H1 (cell line): ENCODE data around the gene COL19A1. TPM values are rescaled to one million over a fixed set of nuclear protein-coding genes. Genes with fewer than 3 reads are reported as not detected.

ENCODE experiments used
- CTCF ChIA-PET: fragments of 300-600 bp; sonication (Branson Sonifier 250); formaldehyde crosslinking; loops from one replicate; lab custom pipeline; 2021; ENCODE audit not compliant: partially characterized antibody; lab: Charles Lee
- POLR2A ChIA-PET: fragments of 300-600 bp; sonication (Branson Sonifier 250); formaldehyde crosslinking; loops from one replicate; lab custom pipeline; 2021; ENCODE audit warnings: inconsistent platforms; ENCODE audit not compliant: partially characterized antibody; lab: Charles Lee
- DNase-seq, 2 experiments: peaks; one replicate each; pipeline versions ENCODE4 v3.0.0 to v3.0.0-alpha.2; 2010 to 2022; ENCODE audit warnings: low spot score in 2 of 2, low read depth in 1 of 2, mixed read lengths in 1 of 2
- FAIRE-seq: peaks from 2 replicates; lab custom pipeline; 2011; peaks lifted over from hg19 to GRCh38; lab: Jason Lieb, UNC
- H2AFZ ChIP-seq: 2 replicates; pipeline ENCODE4 v1.8.1; 2012; ENCODE audit warnings: low read length, inconsistent platforms
- H2AK5ac ChIP-seq: 2 replicates; pipeline ENCODE4 v1.6.1; 2013; ENCODE audit warnings: low read depth, low read length
- H2BK120ac ChIP-seq: replicated peaks from 2 replicates; pipeline ENCODE3; 2013; ENCODE audit warnings: low read depth, low read length, inconsistent platforms
- H2BK12ac ChIP-seq: 2 replicates; pipeline ENCODE4 v1.6.1; 2013; ENCODE audit warnings: low read depth, low read length
- H2BK15ac ChIP-seq: 2 replicates; pipeline ENCODE4 v1.6.1; 2013; ENCODE audit warnings: low read length
- H2BK20ac ChIP-seq: 2 replicates; pipeline ENCODE4 v1.6.1; 2013; ENCODE audit warnings: low read length
- H2BK5ac ChIP-seq: 2 replicates; pipeline ENCODE4 v1.6.1; 2013; ENCODE audit warnings: low read depth, low read length
- H3K14ac ChIP-seq: 2 replicates; pipeline ENCODE4 v1.6.1; 2013; ENCODE audit warnings: inconsistent platforms; ENCODE audit not compliant: insufficient read length
- H3K18ac ChIP-seq: 2 replicates; pipeline ENCODE4 v1.6.1; 2013; ENCODE audit warnings: low read length; ENCODE audit errors: extremely low read depth
- H3K23ac ChIP-seq: 2 replicates; pipeline ENCODE4 v1.6.1; 2013; ENCODE audit warnings: inconsistent platforms; ENCODE audit not compliant: insufficient read length
- H3K23me2 ChIP-seq: 2 replicates; pipeline ENCODE4 v1.6.1; 2013; ENCODE audit warnings: low read depth, low read length
- H3K27ac ChIP-seq: 2 replicates; pipeline ENCODE4 v1.6.1; 2011; ENCODE audit warnings: low read depth, low read length, inconsistent platforms
- H3K27me3 ChIP-seq, 4 experiments: replicated peaks in 1 of 4; 1 replicate in 1 of 4; 2 replicates in 3 of 4; pipeline versions ENCODE4 v1.6.1 to v1.8.1; 2011 to 2013; ENCODE audit warnings: low read length in 3 of 4, mild to moderate bottlenecking in 3 of 4, inconsistent platforms in 2 of 4, mixed read lengths in 2 of 4, moderate library complexity in 1 of 4; ENCODE audit not compliant: control insufficient read depth in 3 of 4, insufficient read depth in 3 of 4; ENCODE audit errors: extremely low read depth in 1 of 4
- H3K36me3 ChIP-seq, 4 experiments: 2 replicates each; pipeline versions ENCODE4 v1.6.1 to v1.8.1; 2011 to 2013; ENCODE audit warnings: mild to moderate bottlenecking in 4 of 4, low read length in 3 of 4, moderate library complexity in 2 of 4, control low read depth in 1 of 4, inconsistent platforms in 1 of 4; ENCODE audit not compliant: insufficient read depth in 4 of 4, control insufficient read depth in 2 of 4
- H3K4ac ChIP-seq: replicated peaks from 2 replicates; pipeline ENCODE3; 2013; ENCODE audit warnings: low read length, low read depth, mixed read lengths, inconsistent platforms; ENCODE audit not compliant: insufficient read length
- H3K4me1 ChIP-seq, 4 experiments: replicated peaks in 1 of 4; 1 replicate in 1 of 4; 2 replicates in 3 of 4; pipeline versions ENCODE4 v1.6.1 to v1.8.1; 2011 to 2013; ENCODE audit warnings: low read length in 3 of 4, inconsistent platforms in 2 of 4, mixed read lengths in 1 of 4; ENCODE audit not compliant: insufficient read depth in 4 of 4, control insufficient read depth in 3 of 4
- H3K4me2 ChIP-seq, 2 experiments: 2 replicates each; pipeline versions ENCODE4 v1.6.1 to v1.8.1; 2011 to 2013; ENCODE audit warnings: low read depth in 2 of 2, low read length in 2 of 2, control low read depth in 1 of 2, inconsistent platforms in 1 of 2, mild to moderate bottlenecking in 1 of 2; ENCODE audit not compliant: insufficient read depth in 1 of 2
- H3K4me3 ChIP-seq, 4 experiments: fragments of 200-600, 300-600 bp in 1 of 4; sonication (generic), shearing (Covaris generic), sonication (Bioruptor Twin) in 1 of 4; 2 replicates each; pipeline versions ENCODE4 v1.5.1 to v1.8.1; 2011 to 2016; ENCODE audit warnings: low read length in 4 of 4, low read depth in 3 of 4, control low read depth in 2 of 4, inconsistent platforms in 2 of 4, mild to moderate bottlenecking in 2 of 4, mixed read lengths in 1 of 4, moderate library complexity in 1 of 4; ENCODE audit not compliant: insufficient read depth in 2 of 4; ENCODE audit errors: extremely low read depth in 1 of 4
- H3K56ac ChIP-seq: replicated peaks from 2 replicates; pipeline ENCODE3; 2013; ENCODE audit warnings: low read depth, mild to moderate bottlenecking, mixed read lengths, low read length, inconsistent platforms; ENCODE audit not compliant: insufficient read length
- H3K79me1 ChIP-seq: 2 replicates; pipeline ENCODE4 v1.6.1; 2013; ENCODE audit warnings: low read depth, low read length, control low read depth
- H3K79me2 ChIP-seq, 2 experiments: 2 replicates each; pipeline versions ENCODE4 v1.6.1 to v1.8.1; 2012 to 2013; ENCODE audit warnings: low read length in 2 of 2, mild to moderate bottlenecking in 2 of 2, inconsistent platforms in 1 of 2; ENCODE audit not compliant: insufficient read depth in 2 of 2, control insufficient read depth in 1 of 2
- H3K9ac ChIP-seq, 4 experiments: replicated peaks in 1 of 4; 1 replicate in 1 of 4; 2 replicates in 3 of 4; pipeline versions ENCODE4 v1.6.1 to v1.8.1; 2011 to 2013; ENCODE audit warnings: low read depth in 3 of 4, low read length in 3 of 4, control low read depth in 2 of 4, mild to moderate bottlenecking in 2 of 4, moderate library complexity in 2 of 4, inconsistent platforms in 1 of 4; ENCODE audit errors: extremely low read depth in 1 of 4
- H3K9me3 ChIP-seq, 2 experiments: 2 replicates each; pipeline versions ENCODE4 v1.6.1 to v1.8.1; 2012 to 2013; ENCODE audit warnings: mild to moderate bottlenecking in 2 of 2, moderate library complexity in 2 of 2, control low read depth in 1 of 2, inconsistent platforms in 1 of 2, low read depth in 1 of 2, low read length in 1 of 2, mixed read lengths in 1 of 2; ENCODE audit not compliant: insufficient read depth in 2 of 2
- H4K20me1 ChIP-seq, 2 experiments: replicated peaks in 1 of 2; 2 replicates each; pipeline versions ENCODE3 to v1.8.1; 2011 to 2013; ENCODE audit warnings: inconsistent platforms in 2 of 2, low read length in 2 of 2, mild to moderate bottlenecking in 1 of 2; ENCODE audit not compliant: insufficient read depth in 2 of 2, control insufficient read depth in 1 of 2
- H4K5ac ChIP-seq: 2 replicates; pipeline ENCODE4 v1.6.1; 2013; ENCODE audit warnings: low read length, low read depth, mixed read lengths, inconsistent platforms; ENCODE audit not compliant: insufficient read length
- H4K8ac ChIP-seq: 2 replicates; pipeline ENCODE4 v1.8.0; 2013; ENCODE audit warnings: mild to moderate bottlenecking, moderate library complexity, low read length, inconsistent platforms; ENCODE audit not compliant: insufficient read depth; ENCODE audit errors: extremely low read depth
- H4K91ac ChIP-seq: replicated peaks from 2 replicates; pipeline ENCODE3; 2013; ENCODE audit warnings: low read length, mixed read lengths, inconsistent platforms; ENCODE audit not compliant: insufficient read length
- EZH2 ChIP-seq: fragments of 200-600 bp; sonication (generic); IDR thresholded peaks from 2 replicates; pipeline ENCODE4 v1.7.1; 2012; ENCODE audit warnings: low read depth, mild to moderate bottlenecking, moderate library complexity, low read length, inconsistent platforms; ENCODE audit not compliant: severe bottlenecking
- HDAC2 ChIP-seq, 2 experiments: fragments of 300-600 bp in 1 of 2; sonication (generic) in 1 of 2; IDR thresholded peaks; 2 replicates each; pipeline ENCODE4 v1.6.1; 2011 to 2012; ENCODE audit warnings: low read depth in 2 of 2, low read length in 2 of 2, mild to moderate bottlenecking in 2 of 2, moderate library complexity in 2 of 2, borderline replicate concordance in 1 of 2, inconsistent platforms in 1 of 2
- JUN ChIP-seq: IDR thresholded peaks from 2 replicates; pipeline ENCODE4 v1.6.1; 2011; ENCODE audit warnings: low read depth, mild to moderate bottlenecking, improper control_type of control experiment, low read length
- KDM1A ChIP-seq: fragments of 200-600, 300-600 bp; sonication (generic); IDR thresholded peaks from 2 replicates; pipeline ENCODE4 v1.7.1; 2016; ENCODE audit warnings: mild to moderate bottlenecking, low read length, borderline replicate concordance
- SIN3A ChIP-seq, 2 experiments: IDR thresholded peaks in 1 of 2; conservative IDR thresholded peaks in 1 of 2; 2 replicates each; pipeline ENCODE4 v1.6.1; 2011 to 2012; ENCODE audit warnings: low read length in 2 of 2, improper control_type of control experiment in 1 of 2, low read depth in 1 of 2, mild to moderate bottlenecking in 1 of 2
- SIX5 ChIP-seq: IDR thresholded peaks from 2 replicates; pipeline ENCODE4 v1.6.1; 2011; ENCODE audit warnings: mild to moderate bottlenecking, low read depth, low read length
- TAF7 ChIP-seq: optimal IDR thresholded peaks from 2 replicates; pipeline ENCODE3; 2011; ENCODE audit warnings: low read depth, mild to moderate bottlenecking, inconsistent platforms, low read length, moderate library complexity, borderline replicate concordance
- YY1 ChIP-seq: IDR thresholded peaks from 2 replicates; pipeline ENCODE4 v1.6.1; 2011; ENCODE audit warnings: low read depth, mild to moderate bottlenecking, low read length
- WGBS, 2 experiments: shearing (Covaris generic) in 1 of 2; methylation state at CpG; one replicate each; pipeline versions ENCODE4 v1.1.6 to v1.1.7; 2013 to 2015; ENCODE audit warnings: low lambda C conversion rate in 2 of 2, mixed read lengths in 2 of 2, inconsistent platforms in 1 of 2, low coverage in 1 of 2, missing lambda C conversion rate in 1 of 2; ENCODE audit not compliant: insufficient replicate concordance in 2 of 2, insufficient coverage in 1 of 2, insufficient read length in 1 of 2; ENCODE audit errors: extremely low coverage in 1 of 2, missing lambda C conversion rate in 1 of 2; 5-methylcytosine and 5-hydroxymethylcytosine counted together
- polyA plus RNA-seq, 7 experiments: library from polyadenylated mRNA; depleted of rRNA in 3 of 7; stranded (reverse) in 5 of 7; unstranded in 2 of 7; fragments of >200 nt in 5 of 7; fragments of 200-250 nt in 2 of 7; gene quantifications; 1 replicate in 5 of 7; 2 replicates in 1 of 7; 4 replicates in 1 of 7; pipeline versions ENCODE4 v1.2.1 to v1.2.3, GENCODE V29; 2011 to 2013; ENCODE audit warnings: missing spikeins in 2 of 7, mixed read lengths in 2 of 7
- total RNA-seq: library from RNA; stranded (reverse); fragmentation: NEBNext Ultra II Directional; extraction: Animal tissue kit (Norgen Biotek cat#: 25700); gene quantifications from 2 replicates; pipeline ENCODE4 v1.2.1, GENCODE V29; 2021

The COL19A1 gene
- total and polyA plus RNA-seq, 2 of the 8 experiments (the other 6 are each of a cell fraction or from before 2014, with no cell fraction given), result not detected

GRCh38 chr6:69827276-69827893, 39.0 kb upstream of the COL19A1 start:
- WGBS, 2 experiments, result 49% methylated on average over 2 of the region's 2 CpGs; no CpG with 5 or more reads in 1 of the 2 experiments
- H2BK120ac ChIP-seq, result no peak overlapping the region
- H3K79me2 ChIP-seq, result no peaks in the 10 kb centered on the region
- H3K56ac ChIP-seq, result no peak overlapping the region
- H3K4ac ChIP-seq, result no peak overlapping the region
- H3K27ac ChIP-seq, result no peak overlapping the region
- H3K23ac ChIP-seq, result no peak overlapping the region
- no peak overlapping the region for H2BK5ac ChIP-seq
- no peak overlapping the region for H2AK5ac ChIP-seq
- no peaks in the 10 kb centered on the region for H3K36me3 ChIP-seq
- H2AFZ ChIP-seq, result no peak overlapping the region
- H3K4me3 ChIP-seq, result no peak overlapping the region
- H3K9me3 ChIP-seq, result no peaks in the 10 kb centered on the region
- H2BK15ac ChIP-seq, result no peak overlapping the region
- H4K91ac ChIP-seq, result no peak overlapping the region
- no peak overlapping the region for H2BK12ac ChIP-seq
- no peaks in the 10 kb centered on the region for H3K23me2 ChIP-seq
- no peaks in the 10 kb centered on the region for H3K79me1 ChIP-seq
- ChIA-PET POLR2A (no interaction called here), CTCF (no interaction called here)
- no peak overlapping the region for H3K14ac ChIP-seq
- no peak for FAIRE-seq
- no peak overlapping the region for H3K4me2 ChIP-seq
- no peak overlapping the region for H2BK20ac ChIP-seq
- H3K9ac ChIP-seq, result no peak overlapping the region
- no peak overlapping the region for H3K18ac ChIP-seq
- H4K8ac ChIP-seq, result no peak overlapping the region
- H3K4me1 ChIP-seq, result no peaks in the 10 kb centered on the region
- peaks cover 0 to 1% (median 0%) of the 10 kb centered on the region in 4 experiments; a peak in 1 of 7 replicates for H3K27me3 ChIP-seq
- no peak for DNase-seq
- H4K20me1 ChIP-seq, result no peaks in the 10 kb centered on the region
- H4K5ac ChIP-seq, result no peak overlapping the region
- TF ChIP-seq KDM1A (no peak), TAF7 (no peak), YY1 (no peak), HDAC2 (IDR thresholded peaks at IDR 0.05; ENCODE audit: borderline replicate concordance in 1 of 2, low read depth in 2 of 2, low read length in 2 of 2) (no peak), SIN3A (conservative IDR thresholded peaks at IDR 0.05 in 1 of 2, IDR thresholded peaks at IDR 0.05 in 1 of 2; ENCODE audit: low read depth in 1 of 2, low read length in 2 of 2) (no peak), JUN (no peak), SIX5 (no peak), EZH2 (no peak)
